H1 (cell line): ENCODE data around the gene UBL4B. TPM values are rescaled to one million over a fixed set of nuclear protein-coding genes. Genes with fewer than 3 reads are reported as not detected.

Source experiments
- KDM5A ChIP-seq: fragments of 200-600 bp; IDR thresholded peaks from 2 replicates; pipeline ENCODE4 v1.7.1; 2012; ENCODE audit warnings: mild to moderate bottlenecking, low read length, inconsistent platforms, mixed read lengths
- RBBP5 ChIP-seq: IDR thresholded peaks from 2 replicates; pipeline ENCODE4 v1.7.1; 2012; ENCODE audit warnings: low read depth, mild to moderate bottlenecking, inconsistent platforms, low read length, moderate library complexity, borderline replicate concordance
- SIN3A ChIP-seq, 2 experiments: IDR thresholded peaks in 1 of 2; conservative IDR thresholded peaks in 1 of 2; 2 replicates each; pipeline ENCODE4 v1.6.1; 2011 to 2012; ENCODE audit warnings: low read length in 2 of 2, improper control_type of control experiment in 1 of 2, low read depth in 1 of 2, mild to moderate bottlenecking in 1 of 2
- polyA plus RNA-seq, 7 experiments: library from polyadenylated mRNA; depleted of rRNA in 3 of 7; stranded (reverse) in 5 of 7; unstranded in 2 of 7; fragments of >200 nt in 5 of 7; fragments of 200-250 nt in 2 of 7; gene quantifications; 1 replicate in 5 of 7; 2 replicates in 1 of 7; 4 replicates in 1 of 7; pipeline versions ENCODE4 v1.2.1 to v1.2.3, GENCODE V29; 2011 to 2013; ENCODE audit warnings: missing spikeins in 2 of 7, mixed read lengths in 2 of 7
- total RNA-seq: library from RNA; stranded (reverse); fragmentation: NEBNext Ultra II Directional; extraction: Animal tissue kit (Norgen Biotek cat#: 25700); gene quantifications from 2 replicates; pipeline ENCODE4 v1.2.1, GENCODE V29; 2021
- TF ChIP-seq, protein P1 (sequence below): IDR thresholded peaks from 2 replicates; pipeline ENCODE4 v1.6.1; 2011; ENCODE audit warnings: low read length, improper control_type of control experiment

The UBL4B gene
- total and polyA plus RNA-seq, 2 of the 8 experiments (the other 6 are each of a cell fraction or from before 2014, with no cell fraction given), result 0.11 TPM; not detected in 1

DNA sequence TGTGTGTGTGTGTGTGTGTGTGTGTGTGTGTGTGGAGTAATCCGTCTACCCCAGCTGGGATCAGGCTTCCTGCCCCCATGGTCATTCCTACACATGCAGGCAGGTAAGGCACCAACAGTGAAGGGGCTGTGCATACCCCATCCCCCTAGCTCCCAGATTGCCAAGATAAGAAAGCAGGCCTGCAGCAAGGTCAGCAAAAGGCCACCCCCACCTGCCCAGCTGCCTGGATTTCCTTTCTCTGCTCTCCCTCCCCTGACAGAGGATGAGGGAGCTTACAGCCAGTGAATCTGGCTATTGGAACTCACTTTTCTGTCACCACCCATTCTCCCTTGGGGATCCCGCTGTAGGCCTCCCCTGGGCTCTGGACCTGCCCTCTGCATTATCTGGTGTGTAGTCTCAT, 49.6 kb upstream of the UBL4B start (continued):
- TF ChIP-seq, protein P1, sequence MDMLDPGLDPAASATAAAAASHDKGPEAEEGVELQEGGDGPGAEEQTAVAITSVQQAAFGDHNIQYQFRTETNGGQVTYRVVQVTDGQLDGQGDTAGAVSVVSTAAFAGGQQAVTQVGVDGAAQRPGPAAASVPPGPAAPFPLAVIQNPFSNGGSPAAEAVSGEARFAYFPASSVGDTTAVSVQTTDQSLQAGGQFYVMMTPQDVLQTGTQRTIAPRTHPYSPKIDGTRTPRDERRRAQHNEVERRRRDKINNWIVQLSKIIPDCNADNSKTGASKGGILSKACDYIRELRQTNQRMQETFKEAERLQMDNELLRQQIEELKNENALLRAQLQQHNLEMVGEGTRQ, result no peak
- no peak for TF ChIP-seq KDM5A
- TF ChIP-seq SIN3A (conservative IDR thresholded peaks at IDR 0.05 in 1 of 2, IDR thresholded peaks at IDR 0.05 in 1 of 2; ENCODE audit: low read depth in 1 of 2, low read length in 2 of 2), result no peak
- TF ChIP-seq RBBP5, result no peak
